Measurements from ENCODE around the gene SEM1.
A peak's percentile ranks its signal among the peaks of the same experiment; 100 is the strongest.
"Not testable (repeated sequence)": the region's sequence is repeated elsewhere in the genome, so short reads cannot be mapped to it uniquely, and the experiment has no call there.

SEM1 gene

DNA sequence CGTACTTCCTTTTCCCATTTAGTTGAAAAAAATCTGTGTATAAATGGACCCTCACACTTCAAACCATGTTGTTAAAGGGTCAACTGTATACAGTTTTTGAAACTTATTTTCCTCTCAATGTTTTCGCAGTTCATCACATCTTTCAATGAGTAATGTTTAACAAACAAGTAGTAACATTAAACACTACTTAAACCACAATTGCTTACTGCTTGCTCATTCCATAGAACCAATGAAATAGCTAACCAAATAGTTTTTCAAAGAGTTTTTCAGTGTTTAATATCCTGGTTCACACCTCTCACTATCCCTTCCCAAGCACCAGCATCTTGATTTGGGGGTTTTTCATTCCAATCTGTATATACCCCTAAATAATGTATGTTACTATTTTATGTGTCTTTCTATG is 9.1 kb downstream of the SEM1 start:
- DNase-seq (ENCODE audit: low read depth) = no peak

DNA sequence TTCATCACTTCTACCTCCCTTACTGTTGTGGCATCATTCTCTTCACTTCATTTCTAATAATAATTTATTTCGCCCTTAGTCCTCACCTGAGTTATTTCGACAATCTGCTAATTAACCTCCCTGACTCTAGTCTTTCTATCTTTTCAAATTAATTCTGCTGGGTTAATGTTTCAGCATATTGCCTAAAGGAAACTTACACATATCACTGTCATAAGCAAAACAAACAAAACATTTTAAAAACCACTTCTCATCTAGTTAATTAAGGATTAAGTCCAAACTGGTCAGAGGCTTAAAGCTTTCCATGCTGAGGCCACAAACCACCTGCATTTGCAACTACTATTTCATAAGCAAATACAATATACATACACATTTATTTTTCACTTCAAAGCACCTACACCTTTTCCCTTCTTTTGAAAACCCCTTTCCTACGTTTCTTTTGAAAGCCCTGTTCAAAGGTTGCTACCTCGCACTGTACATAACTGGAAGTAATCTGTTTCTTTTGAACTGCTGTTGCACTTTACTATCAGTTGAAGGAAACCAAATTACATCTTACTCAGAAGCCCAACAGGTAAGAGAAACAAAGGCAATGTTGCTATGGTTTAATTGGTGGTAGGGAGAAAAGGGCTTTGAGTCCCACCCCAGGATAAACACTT is 10.3 kb downstream of the SEM1 start:
- DNase-seq (ENCODE audit: low read depth) = no peak

- DNase-seq (ENCODE audit: low read depth) = not testable (repeated sequence)
Measured at GRCh38 chr7:96698449-96698848, 11.2 kb downstream of the SEM1 start.

DNA sequence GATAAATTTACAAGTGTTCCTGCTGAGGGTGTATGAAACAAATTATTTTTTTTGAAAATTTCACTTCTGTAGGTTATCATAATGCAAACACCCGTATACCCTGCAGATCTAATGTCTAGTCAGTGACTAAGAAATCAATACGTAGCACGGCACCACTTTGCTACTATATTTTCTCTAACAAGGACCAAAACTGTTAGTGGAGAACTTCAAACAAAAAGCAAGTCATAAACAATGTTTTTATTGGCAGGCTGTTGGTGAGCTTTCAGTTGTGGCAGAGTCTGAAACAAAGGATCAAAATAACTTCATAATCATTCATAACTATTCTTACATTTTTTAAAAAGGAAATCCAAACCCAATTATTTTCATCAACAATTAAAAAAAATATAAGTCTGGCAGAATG is 11.8 kb downstream of the SEM1 start:
- no peak for DNase-seq (ENCODE audit: low read depth)

DNA sequence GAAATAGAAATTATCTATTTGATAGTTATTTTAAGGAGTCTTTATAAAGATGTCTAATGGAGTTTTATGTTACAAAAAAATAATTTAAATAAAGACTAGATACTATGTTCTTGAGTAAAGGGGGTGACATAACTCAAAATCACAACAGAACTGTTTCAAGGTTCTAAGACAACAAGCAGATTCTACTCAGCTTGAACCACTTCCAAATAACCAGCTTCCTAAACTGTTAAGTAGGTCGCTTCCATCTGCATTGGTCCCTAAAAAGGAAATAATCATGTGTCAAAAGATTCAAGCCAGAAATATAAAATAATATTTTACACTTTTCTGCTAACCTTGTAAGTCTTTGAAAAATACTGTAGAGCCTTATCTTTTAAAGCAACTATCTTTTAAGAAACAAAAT is 14.1 kb downstream of the SEM1 start:
- DNase-seq (ENCODE audit: low read depth) = no peak

DNA sequence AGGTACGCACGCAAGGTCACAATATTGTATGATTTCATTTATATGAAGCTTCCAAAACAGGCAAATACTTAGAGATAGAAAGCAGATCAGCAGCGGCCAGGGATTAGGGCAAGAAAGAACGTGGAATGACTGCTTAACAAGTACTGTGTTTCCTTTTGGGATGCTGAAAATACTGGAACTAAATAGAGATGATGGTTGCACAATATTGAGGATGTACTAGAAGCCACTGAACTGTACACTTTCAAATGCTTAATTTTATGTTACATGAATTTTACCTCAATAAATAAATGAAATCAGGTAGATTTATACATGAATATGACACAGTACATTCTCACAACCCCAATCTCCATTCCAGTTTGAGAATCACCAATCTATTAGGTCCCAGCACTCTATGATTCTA is 15.6 kb downstream of the SEM1 start:
- no peak for DNase-seq (ENCODE audit: low read depth)

DNA sequence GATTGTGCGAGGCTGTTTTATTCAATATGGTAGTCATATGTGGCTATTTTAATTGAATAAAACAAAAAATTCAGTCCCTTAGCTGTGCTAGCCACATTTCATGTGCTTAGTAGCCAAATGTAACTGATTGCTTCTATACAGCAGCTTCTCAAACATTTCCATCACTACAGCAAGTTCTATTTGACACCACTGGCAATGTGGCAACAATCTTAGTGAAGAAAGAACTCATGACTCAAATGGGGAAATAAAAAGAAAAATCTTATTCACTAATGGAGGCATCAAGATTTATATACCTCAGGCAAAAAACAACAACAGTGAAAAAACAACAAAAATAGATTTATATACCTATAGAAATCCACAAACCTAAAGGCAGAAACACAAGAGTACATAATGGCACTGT is 17.9 kb downstream of the SEM1 start:
- DNase-seq (ENCODE audit: low read depth) = no peak

- DNase-seq (ENCODE audit: low read depth) = no peak
Measured at GRCh38 chr7:96689414-96689813, 20.2 kb downstream of the SEM1 start.

GRCh38 chr7:96686305-96686704 is 23.3 kb downstream of the SEM1 start:
- no peak for DNase-seq (ENCODE audit: low read depth)

- no peak for DNase-seq (ENCODE audit: low read depth)
Measured at GRCh38 chr7:96685755-96686154, 23.9 kb downstream of the SEM1 start.

- no peak for DNase-seq (ENCODE audit: low read depth)
Measured at GRCh38 chr7:96685353-96685752, 24.3 kb downstream of the SEM1 start.

DNA sequence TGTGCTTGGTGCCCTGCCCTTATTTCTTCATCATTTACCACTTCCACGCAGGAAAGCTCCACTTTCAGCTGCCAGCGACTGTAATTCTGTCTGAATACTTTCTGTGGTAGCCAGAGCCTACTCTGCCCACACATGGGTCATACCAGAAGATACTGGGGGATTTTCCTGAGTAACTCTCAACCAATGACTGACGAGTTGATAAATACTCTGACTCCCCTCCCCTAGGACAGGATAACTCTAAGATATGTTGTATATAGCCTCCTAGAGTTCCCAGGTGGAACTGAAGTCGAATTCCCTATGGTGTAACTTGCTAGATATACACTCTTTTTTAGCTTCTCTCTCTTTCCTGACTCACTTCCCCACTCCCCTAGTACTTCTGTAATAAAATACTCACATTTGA is 29.8 kb downstream of the SEM1 start:
- DNase-seq (ENCODE audit: low read depth) = peak; percentile 15

DNA sequence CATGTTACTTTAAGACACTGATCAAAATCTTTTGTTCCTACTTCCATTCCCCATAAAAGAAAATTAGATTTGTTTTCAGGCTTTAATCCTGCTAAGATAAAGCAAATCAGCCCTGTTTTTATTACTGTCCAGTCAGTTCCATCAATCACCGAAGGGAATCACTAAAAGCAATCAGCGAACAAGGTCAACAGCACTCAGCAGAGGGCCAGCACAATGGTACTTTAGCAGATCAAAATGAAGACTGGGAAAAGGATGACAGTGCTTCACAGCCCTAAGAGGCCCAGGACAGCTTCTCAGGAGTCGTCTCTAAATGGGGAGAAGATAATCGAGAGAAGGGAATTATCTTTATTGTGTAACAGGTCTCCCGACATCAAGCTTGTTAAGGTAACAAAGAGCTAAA is 32.7 kb downstream of the SEM1 start:
- DNase-seq (ENCODE audit: low read depth) = no peak

DNA sequence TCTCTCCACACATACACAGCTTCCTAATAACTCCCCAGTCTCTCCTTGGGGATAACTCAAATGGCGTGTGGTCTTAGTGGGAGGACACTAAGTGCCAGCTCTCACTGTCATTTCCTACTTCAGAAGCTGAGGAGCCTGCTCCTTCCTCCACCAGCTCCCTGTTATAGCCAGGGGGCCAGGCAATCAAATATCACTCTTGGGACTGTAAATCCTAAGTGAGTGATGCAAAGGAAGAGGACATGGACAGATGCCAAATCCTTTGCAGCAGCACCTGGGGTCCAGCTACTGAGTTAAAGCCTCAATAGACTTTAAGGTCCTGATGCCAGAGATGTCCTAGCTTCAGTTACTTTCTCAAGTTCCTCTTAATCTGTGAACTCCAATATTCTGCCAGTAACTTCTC is 34.1 kb downstream of the SEM1 start:
- DNase-seq (ENCODE audit: low read depth) = no peak

DNA sequence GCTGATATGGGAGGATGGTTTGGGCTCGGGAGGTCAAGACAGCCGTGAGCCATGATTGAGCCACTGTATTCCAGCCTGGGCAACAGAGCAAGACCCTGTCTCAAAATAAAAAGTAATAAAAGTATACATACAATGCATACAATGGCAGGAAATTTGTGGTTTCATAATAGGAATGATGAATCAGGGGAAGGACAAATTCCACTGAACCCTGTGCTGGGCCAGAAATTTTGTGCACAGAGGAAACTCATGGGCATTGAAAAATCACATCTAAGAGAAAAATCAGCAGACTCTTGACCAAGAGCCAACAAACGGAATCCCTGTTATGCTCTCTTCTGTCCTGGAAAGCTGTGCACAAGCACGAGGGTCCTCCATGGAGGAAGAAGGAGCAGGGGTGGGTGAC is 35.1 kb downstream of the SEM1 start:
- DNase-seq (ENCODE audit: low read depth) = peak; percentile 3

DNA sequence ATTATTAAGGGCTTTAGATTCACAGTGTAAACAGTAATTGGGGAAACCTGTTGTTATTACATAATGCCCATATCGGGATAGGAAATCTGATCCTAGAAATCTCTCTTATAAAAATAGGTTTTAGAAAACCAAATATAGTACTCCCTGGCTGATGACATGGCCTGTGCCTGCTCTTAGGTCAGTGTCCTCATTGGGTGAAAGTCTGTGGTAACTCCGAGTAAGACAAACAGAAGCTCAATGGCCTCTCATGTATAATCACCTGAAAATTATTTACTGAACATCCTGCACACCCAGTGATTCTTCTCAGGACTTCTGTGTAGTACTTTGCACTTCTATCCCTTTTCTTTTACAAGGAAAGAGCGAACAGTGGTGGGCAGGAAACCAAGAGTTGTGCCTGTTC is 37.8 kb downstream of the SEM1 start:
- no peak for DNase-seq (ENCODE audit: low read depth)

- no peak for DNase-seq (ENCODE audit: low read depth)
Measured at GRCh38 chr7:96670338-96671289, 39.0 kb downstream of the SEM1 start.

- DNase-seq (ENCODE audit: low read depth) = peak; percentile 6
Measured at GRCh38 chr7:96669812-96670211, 39.8 kb downstream of the SEM1 start.

GRCh38 chr7:96667026-96667425 is 42.6 kb downstream of the SEM1 start:
- no peak for DNase-seq (ENCODE audit: low read depth)

DNA sequence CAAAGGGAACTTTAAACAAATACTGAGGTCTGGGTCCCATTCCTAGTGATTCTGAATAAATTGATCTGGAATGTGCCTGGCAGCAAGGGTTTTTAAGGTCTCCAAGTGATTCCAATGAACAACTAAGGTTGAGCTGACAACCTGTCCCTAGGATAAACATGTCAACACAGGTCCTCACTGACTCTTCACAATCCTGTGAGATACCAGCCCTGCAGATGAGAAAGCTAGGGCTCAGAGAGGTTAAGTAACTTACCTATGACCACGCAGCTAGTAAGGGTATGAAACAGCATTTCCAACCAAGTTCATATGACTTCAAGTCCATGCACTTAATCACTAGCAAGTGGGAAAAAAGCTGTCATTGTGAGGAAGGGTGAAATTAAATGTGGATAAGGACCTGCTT is 44.0 kb downstream of the SEM1 start:
- DNase-seq (ENCODE audit: low read depth) = no peak

DNA sequence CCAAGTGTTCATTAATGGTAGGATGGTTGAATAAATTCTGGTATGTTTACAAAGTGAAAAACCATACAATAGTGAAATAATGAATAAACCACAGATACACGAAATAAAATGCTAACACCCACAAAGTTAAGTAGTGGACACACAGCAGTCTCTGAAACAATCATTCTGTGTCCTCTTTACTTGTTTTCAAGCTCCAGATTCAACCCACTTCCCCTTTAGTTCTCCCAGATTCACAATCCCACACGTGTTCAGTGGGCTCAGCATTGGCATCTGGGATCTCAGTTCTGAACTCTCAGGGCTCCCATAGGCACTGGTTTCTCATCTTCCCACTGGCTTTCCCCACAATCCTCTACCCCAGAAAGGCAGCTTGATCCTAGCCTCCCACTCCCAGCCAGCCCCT is 44.9 kb downstream of the SEM1 start:
- DNase-seq (ENCODE audit: low read depth) = no peak

- no peak for DNase-seq (ENCODE audit: low read depth)
Measured at GRCh38 chr7:96663871-96664445, 45.7 kb downstream of the SEM1 start.

DNA sequence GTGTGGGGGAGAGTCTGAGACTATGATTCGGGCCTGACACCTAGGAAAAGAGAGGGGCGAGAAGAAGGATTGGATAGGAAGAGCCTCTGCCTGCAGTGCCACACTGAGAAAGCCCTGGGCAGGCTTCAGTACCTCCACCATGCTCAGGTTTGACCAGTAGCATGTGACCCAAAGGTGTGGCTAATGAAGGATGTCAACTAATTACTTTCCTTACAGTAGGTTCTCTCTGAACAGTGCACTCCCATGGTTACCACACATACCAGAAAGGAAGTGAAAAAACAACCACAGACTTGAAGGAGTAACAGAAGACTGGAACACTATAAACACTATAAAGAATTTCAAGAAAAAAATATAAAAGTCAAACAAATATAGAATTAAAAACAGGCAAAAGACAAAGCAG is 46.2 kb downstream of the SEM1 start:
- no peak for DNase-seq (ENCODE audit: low read depth)
